Measurements from ENCODE around the gene LELP1. TPM values are rescaled to one million over a fixed set of nuclear protein-coding genes. Genes with fewer than 3 reads are reported as not detected.
"Not testable (repeated sequence)": the region's sequence is repeated elsewhere in the genome, so short reads cannot be mapped to it uniquely, and the experiment has no call there.

LELP1 gene
- total RNA-seq, 1 donor: not detected

DNA sequence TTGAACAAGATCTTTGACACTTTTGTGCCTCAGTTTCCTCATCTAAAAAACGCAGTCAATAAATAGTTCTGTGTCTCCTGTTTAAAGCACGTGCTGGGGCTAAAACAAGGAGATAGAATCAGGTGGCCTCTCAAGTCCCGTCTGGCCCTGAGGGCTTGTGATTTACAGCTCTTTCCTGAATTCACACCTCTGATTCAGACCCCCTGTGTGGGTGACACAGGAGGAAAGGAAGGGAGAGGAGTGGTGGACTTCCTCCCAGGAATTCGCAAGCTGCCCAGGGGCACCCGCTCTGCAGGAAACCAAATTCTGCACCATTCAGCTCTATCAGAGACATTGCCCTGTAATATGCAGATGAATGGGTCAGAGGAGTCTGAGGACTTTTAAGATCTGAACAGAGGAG is 9.0 kb downstream of the LELP1 start:
- TF ChIP-seq, protein P1, sequence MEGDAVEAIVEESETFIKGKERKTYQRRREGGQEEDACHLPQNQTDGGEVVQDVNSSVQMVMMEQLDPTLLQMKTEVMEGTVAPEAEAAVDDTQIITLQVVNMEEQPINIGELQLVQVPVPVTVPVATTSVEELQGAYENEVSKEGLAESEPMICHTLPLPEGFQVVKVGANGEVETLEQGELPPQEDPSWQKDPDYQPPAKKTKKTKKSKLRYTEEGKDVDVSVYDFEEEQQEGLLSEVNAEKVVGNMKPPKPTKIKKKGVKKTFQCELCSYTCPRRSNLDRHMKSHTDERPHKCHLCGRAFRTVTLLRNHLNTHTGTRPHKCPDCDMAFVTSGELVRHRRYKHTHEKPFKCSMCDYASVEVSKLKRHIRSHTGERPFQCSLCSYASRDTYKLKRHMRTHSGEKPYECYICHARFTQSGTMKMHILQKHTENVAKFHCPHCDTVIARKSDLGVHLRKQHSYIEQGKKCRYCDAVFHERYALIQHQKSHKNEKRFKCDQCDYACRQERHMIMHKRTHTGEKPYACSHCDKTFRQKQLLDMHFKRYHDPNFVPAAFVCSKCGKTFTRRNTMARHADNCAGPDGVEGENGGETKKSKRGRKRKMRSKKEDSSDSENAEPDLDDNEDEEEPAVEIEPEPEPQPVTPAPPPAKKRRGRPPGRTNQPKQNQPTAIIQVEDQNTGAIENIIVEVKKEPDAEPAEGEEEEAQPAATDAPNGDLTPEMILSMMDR (IDR thresholded peaks at IDR 0.05; ENCODE audit: insufficient read depth, low read depth, low read length): no peak
- DNase-seq (ENCODE audit: low read depth): no peak
- H3K4me3 ChIP-seq (ENCODE audit: low read depth, low read length): no peak overlapping the region

DNA sequence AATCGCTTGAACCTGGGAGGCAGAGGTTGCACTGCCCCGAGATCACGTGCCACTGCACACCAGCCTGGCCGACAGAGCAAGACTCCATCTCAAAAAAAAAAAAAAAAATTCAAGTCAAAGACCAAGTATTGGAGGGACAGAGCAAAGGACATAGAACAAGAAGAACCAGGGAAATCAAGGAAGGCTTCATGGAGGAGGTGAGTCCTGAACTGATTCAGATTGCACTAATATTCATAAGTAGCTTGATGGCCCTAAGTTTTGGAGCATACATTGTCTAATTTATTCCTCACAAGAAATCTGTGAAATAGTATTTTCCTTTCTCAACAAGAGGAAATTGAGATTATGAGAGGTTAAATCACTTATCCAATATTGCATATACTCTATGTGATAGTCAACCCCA is 10.3 kb downstream of the LELP1 start:
- DNase-seq (ENCODE audit: low read depth): no peak
- H3K4me3 ChIP-seq (ENCODE audit: low read depth, low read length): no peak overlapping the region
- TF ChIP-seq, protein P1 (IDR thresholded peaks at IDR 0.05; ENCODE audit: insufficient read depth, low read depth, low read length): no peak

DNA sequence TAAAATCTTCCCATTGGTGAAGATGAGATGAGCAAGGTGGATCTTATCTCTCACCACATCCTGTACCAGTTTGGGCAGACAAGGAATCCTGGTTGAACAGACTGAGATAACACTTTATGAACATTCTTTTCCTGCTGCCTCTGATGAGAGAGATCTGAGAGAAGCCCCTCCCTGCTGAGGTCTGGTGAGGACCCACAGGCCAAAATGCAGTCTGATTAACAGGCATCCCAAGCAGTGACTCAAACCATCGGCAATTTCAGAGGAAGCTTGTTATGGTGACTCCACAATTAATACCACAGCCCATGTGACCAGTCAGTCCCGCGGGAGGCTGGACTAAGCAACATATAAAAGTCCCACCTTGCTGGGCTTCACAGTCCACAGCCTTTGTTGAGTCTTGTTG is 14.0 kb downstream of the LELP1 start, which contains the start of gene PRR9:
PRR9 (plus strand) TSS at position 373 of the 400 bp plus-strand sequence. CDS start 561 bp downstream, outside the sequence.
- peak; percentile 45 for DNase-seq (ENCODE audit: low read depth)
- TF ChIP-seq, protein P1 (IDR thresholded peaks at IDR 0.05; ENCODE audit: insufficient read depth, low read depth, low read length): no peak

DNA sequence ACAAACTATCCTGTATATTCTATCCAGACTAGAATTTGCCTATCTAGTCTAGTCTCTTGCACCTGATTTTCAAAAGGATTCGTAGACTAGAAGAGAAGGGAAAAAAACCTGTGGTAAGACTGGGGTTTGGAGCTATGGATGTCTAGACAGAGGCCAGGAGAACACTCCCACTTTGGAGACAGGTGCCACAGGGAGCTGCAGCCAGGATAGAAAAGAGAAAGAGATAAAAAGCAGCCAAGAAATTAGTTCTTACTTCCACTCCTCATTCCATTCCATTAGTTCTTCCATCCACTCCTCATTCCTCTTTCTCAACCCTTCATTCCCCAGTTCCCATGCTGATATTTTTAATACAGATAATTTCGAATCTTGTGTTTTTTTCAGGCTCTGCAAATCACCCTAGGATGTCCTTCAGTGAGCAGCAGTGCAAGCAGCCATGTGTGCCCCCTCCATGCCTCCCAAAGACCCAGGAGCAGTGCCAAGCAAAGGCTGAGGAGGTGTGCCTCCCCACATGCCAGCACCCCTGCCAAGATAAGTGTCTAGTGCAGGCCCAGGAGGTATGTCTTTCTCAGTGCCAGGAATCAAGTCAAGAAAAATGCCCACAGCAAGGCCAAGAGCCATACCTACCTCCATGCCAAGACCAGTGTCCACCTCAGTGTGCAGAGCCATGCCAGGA is 14.7 kb downstream of the LELP1 start:
- TF ChIP-seq, protein P1 (IDR thresholded peaks at IDR 0.05; ENCODE audit: insufficient read depth, low read depth, low read length): no peak
- H3K4me3 ChIP-seq (ENCODE audit: low read depth, low read length): no peak overlapping the region
- no peak for DNase-seq (ENCODE audit: low read depth)

More for the DNA sequence above, 14.0 kb downstream of the LELP1 start, which contains the start of gene PRR9:
- no peak within 1 kb of the TSS for H3K4me3 ChIP-seq (ENCODE audit: low read depth, low read length)

DNA sequence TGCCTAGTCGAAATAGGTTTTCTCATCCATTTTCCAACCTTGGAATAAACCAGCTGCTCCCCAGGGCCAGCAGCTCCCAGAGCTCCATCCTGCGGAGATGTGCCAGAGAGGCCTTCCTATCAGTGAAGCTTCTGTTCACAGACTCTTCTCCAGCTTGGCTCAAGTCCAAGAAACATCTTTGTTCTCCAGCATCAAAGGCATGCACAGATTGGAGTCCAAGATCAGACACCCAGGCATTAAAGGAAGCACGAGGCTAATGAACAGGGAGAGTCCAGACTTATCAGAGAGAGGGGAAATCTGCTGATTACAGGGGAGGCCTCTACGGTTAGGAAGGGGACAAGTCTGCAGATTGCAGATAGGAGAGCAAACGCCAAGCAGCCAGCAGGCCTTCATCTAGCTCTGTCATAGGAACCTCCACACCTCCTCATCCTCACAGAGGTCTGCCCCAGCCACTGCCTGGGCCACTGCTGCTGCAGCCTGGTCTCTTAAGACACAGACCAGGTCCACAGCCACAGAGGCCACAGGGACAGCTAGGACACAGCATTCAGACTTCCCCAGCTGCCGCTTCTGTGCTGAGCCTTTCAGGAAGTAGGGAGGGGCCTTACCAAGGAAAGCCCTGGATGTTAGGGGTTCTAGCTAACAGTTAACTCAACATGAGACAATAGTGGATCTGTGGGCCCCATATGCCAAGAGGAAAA is 17.5 kb downstream of the LELP1 start:
- TF ChIP-seq, protein P1 (IDR thresholded peaks at IDR 0.05; ENCODE audit: insufficient read depth, low read depth, low read length): no peak
- H3K4me3 ChIP-seq (ENCODE audit: low read depth, low read length): no peak overlapping the region
- no peak for DNase-seq (ENCODE audit: low read depth)

DNA sequence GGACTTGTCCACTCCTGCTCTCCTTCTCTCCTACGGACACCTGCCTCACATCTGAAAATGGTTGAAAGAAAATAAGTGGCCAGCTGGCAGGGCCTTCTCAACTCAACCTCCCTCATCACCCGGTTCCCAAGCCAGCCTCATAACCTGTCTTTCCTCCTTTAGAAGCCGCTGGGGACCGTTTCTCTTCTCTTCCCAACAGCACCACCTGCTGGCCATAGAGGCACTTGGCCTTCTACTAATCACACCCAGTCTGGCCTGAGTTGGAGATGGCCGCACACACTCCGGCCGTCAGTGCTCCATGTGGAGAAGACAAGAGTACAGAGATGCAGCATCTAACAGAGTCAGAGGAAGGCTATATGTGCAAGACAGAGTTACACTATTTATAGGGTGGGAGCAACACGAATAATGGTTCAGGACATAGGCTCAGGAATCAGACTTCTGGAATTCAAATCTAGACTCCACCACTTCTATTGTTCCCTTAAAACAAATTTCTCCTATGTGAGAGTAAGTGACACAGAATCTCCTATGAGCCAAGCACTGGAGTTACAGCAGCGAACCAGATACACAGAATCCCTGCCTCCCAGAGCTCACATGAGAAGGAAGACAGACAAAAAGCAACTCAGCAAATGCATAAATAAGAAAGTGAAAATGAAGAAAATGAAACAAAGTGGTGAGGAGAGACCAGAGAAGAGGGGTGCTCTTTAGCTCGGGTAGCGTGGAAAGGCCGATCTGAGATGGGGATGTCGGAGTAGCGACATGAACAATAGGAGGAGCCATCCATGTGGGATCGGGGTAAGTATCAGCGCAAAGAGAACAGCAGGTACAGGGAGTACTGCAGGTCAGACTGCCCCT is 20.0 kb downstream of the LELP1 start:
- DNase-seq (ENCODE audit: low read depth): peak; percentile 46
- TF ChIP-seq, protein P1 (IDR thresholded peaks at IDR 0.05; ENCODE audit: insufficient read depth, low read depth, low read length): peak; percentile 64
- not testable (repeated sequence) for H3K4me3 ChIP-seq (ENCODE audit: low read depth, low read length)

Data from fibroblast of villous mesenchyme (primary cell).